SU-DHL-6 (cell line): ENCODE results near the gene C14orf132.

Source experiments
- EZH2phosphoT487 ChIP-seq: fragments of 200-600 bp; sonication (generic), shearing (Covaris generic); conservative IDR thresholded peaks from 2 replicates; pipeline ENCODE4 v1.6.1; 2018; ENCODE audit warnings: mild to moderate bottlenecking, antibody characterized with exemption, low read length, moderate library complexity, mixed read lengths
- TF ChIP-seq, protein P1 (sequence below): fragments of 200-600 bp; sonication (generic); IDR thresholded peaks from one replicate; pipeline ENCODE4 v1.5.1; 2017; ENCODE audit warnings: antibody characterized with exemption, mild to moderate bottlenecking, low read length, moderate library complexity; ENCODE audit not compliant: insufficient read depth, poor library complexity, severe bottlenecking

GRCh38 chr14:96108061-96108795 is 69.1 kb downstream of the C14orf132 start:
- TF ChIP-seq, protein P1, sequence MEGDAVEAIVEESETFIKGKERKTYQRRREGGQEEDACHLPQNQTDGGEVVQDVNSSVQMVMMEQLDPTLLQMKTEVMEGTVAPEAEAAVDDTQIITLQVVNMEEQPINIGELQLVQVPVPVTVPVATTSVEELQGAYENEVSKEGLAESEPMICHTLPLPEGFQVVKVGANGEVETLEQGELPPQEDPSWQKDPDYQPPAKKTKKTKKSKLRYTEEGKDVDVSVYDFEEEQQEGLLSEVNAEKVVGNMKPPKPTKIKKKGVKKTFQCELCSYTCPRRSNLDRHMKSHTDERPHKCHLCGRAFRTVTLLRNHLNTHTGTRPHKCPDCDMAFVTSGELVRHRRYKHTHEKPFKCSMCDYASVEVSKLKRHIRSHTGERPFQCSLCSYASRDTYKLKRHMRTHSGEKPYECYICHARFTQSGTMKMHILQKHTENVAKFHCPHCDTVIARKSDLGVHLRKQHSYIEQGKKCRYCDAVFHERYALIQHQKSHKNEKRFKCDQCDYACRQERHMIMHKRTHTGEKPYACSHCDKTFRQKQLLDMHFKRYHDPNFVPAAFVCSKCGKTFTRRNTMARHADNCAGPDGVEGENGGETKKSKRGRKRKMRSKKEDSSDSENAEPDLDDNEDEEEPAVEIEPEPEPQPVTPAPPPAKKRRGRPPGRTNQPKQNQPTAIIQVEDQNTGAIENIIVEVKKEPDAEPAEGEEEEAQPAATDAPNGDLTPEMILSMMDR = no peak
- TF ChIP-seq EZH2phosphoT487 = no peak
